Vagina (tissue), 2 donors: ENCODE measurements around the gene ABCG1. TPM values are rescaled to one million over a fixed set of nuclear protein-coding genes. Genes with fewer than 3 reads are reported as not detected.

Experiments
- DNase-seq, 2 donors: peaks; one replicate each; pipeline ENCODE4 v3.0.0-alpha.2; 2017; ENCODE audit errors: extremely low spot score in 2 of 2
- H3K27ac ChIP-seq: fragments of 200-600 bp; sonication (generic); one replicate; pipeline ENCODE4 v1.5.1; 2019
- H3K27me3 ChIP-seq: fragments of 200-600 bp; sonication (generic); one replicate; pipeline ENCODE4 v1.5.1; 2019
- H3K36me3 ChIP-seq, 2 donors: fragments of 200-600 bp; sonication (generic); one replicate each; pipeline ENCODE4 v1.5.1; 2017 to 2019
- H3K4me1 ChIP-seq: fragments of 200-600 bp; sonication (generic); one replicate; pipeline ENCODE4 v1.5.1; 2019
- H3K4me3 ChIP-seq, 2 donors: fragments of 200-600 bp; sonication (generic); 1 replicate in 1 of 2; 2 replicates in 1 of 2; pipeline ENCODE4 v1.5.1; 2016 to 2019
- H3K9me3 ChIP-seq: fragments of 200-600 bp; sonication (generic); one replicate; pipeline ENCODE4 v1.5.1; 2019
- CTCF ChIP-seq, 3 experiments: fragments of 450-650 bp in 2 of 3; fragments of 200-600 bp in 1 of 3; sonication (generic) in 1 of 3; IDR thresholded peaks; one replicate each; pipeline ENCODE4 v1.5.1; 2017 to 2019; ENCODE audit warnings: antibody characterized with exemption in 3 of 3, mild to moderate bottlenecking in 2 of 3, moderate library complexity in 2 of 3
- POLR2A ChIP-seq, 2 donors: fragments of 450-650 bp; IDR thresholded peaks; one replicate each; pipeline ENCODE4 v1.6.1; 2017; ENCODE audit warnings: antibody characterized with exemption in 2 of 2, mild to moderate bottlenecking in 2 of 2, moderate library complexity in 2 of 2
- POLR2AphosphoS5 ChIP-seq, 2 donors: sonication (generic); formaldehyde crosslinking; IDR thresholded peaks; one replicate each; pipeline ENCODE4 v1.9.0; 2017; ENCODE audit warnings: antibody characterized with exemption in 2 of 2, mild to moderate bottlenecking in 2 of 2, low read depth in 1 of 2; ENCODE audit not compliant: insufficient read depth in 1 of 2
- intact Hi-C: fragments of 100-400 bp; cut with DNase I; formaldehyde crosslinking; loops from one replicate; pipeline ENCODE4 v1.15.1; 2023
- total RNA-seq: library from RNA; depleted of rRNA; stranded (reverse); fragments of >200 nt; gene quantifications from one replicate; pipeline ENCODE4 v1.2.3, GENCODE V29; 2016

The ABCG1 gene
- total RNA-seq, 1 donor from 2014 or later = 18.7 TPM

GRCh38 chr21:42319376-42319775, 100.4 kb downstream of the ABCG1 start:
- H3K27me3 ChIP-seq = no peaks in the 10 kb centered on the region
- TF ChIP-seq CTCF (IDR thresholded peaks at IDR 0.05) (no peak), POLR2AphosphoS5 (IDR thresholded peaks at IDR 0.05; ENCODE audit: insufficient read depth in 1 of 2, low read depth in 1 of 2) (no peak), POLR2A (IDR thresholded peaks at IDR 0.05) (no peak)
- DNase-seq = no peak
- no peak overlapping the region for H3K27ac ChIP-seq
- intact Hi-C loops = no loop called here
- H3K4me3 ChIP-seq = no peak overlapping the region
- no peaks in the 10 kb centered on the region for H3K36me3 ChIP-seq
- H3K9me3 ChIP-seq = no peaks in the 10 kb centered on the region
- H3K4me1 ChIP-seq = no peaks in the 10 kb centered on the region

GRCh38 chr21:42319851-42320572, 101.1 kb downstream of the ABCG1 start:
- Histone ChIP-seq H3K9me3 (no peaks in the 10 kb centered on the region), H3K4me1 (no peaks in the 10 kb centered on the region), H3K27ac (no peak overlapping the region), H3K36me3 (no peaks in the 10 kb centered on the region), H3K4me3 (no peak overlapping the region), H3K27me3 (no peaks in the 10 kb centered on the region)
- no peak for DNase-seq
- TF ChIP-seq POLR2A (IDR thresholded peaks at IDR 0.05) (no peak), POLR2AphosphoS5 (IDR thresholded peaks at IDR 0.05; ENCODE audit: insufficient read depth in 1 of 2, low read depth in 1 of 2) (no peak), CTCF (IDR thresholded peaks at IDR 0.05) (no peak)
- intact Hi-C loops = no loop called here

- Histone ChIP-seq H3K27ac (no peak overlapping the region), H3K4me3 (no peak overlapping the region), H3K27me3 (no peaks in the 10 kb centered on the region), H3K4me1 (no peaks in the 10 kb centered on the region), H3K9me3 (no peaks in the 10 kb centered on the region), H3K36me3 (no peaks in the 10 kb centered on the region)
- TF ChIP-seq CTCF (IDR thresholded peaks at IDR 0.05) = no peak
- TF ChIP-seq POLR2AphosphoS5 (IDR thresholded peaks at IDR 0.05; ENCODE audit: insufficient read depth in 1 of 2, low read depth in 1 of 2) = no peak
- TF ChIP-seq POLR2A (IDR thresholded peaks at IDR 0.05) = no peak
- intact Hi-C loops = no loop called here
- no peak for DNase-seq
Measured at GRCh38 chr21:42320791-42321190, 101.9 kb downstream of the ABCG1 start.

- H3K9me3 ChIP-seq = no peaks in the 10 kb centered on the region
- intact Hi-C loops = no loop called here
- no peaks in the 10 kb centered on the region for H3K36me3 ChIP-seq
- TF ChIP-seq CTCF (IDR thresholded peaks at IDR 0.05) (no peak), POLR2A (IDR thresholded peaks at IDR 0.05) (no peak), POLR2AphosphoS5 (IDR thresholded peaks at IDR 0.05; ENCODE audit: insufficient read depth in 1 of 2, low read depth in 1 of 2) (no peak)
- H3K4me1 ChIP-seq = no peaks in the 10 kb centered on the region
- H3K4me3 ChIP-seq = no peak overlapping the region
- H3K27me3 ChIP-seq = no peaks in the 10 kb centered on the region
- no peak overlapping the region for H3K27ac ChIP-seq
- no peak for DNase-seq
Measured at GRCh38 chr21:42321231-42321630, 102.3 kb downstream of the ABCG1 start.

- intact Hi-C loops = no loop called here
Measured at GRCh38 chr21:42321845-42322244, 102.9 kb downstream of the ABCG1 start.

More at GRCh38 chr21:42321845-42322244, 102.9 kb downstream of the ABCG1 start:
- no peak overlapping the region for H3K27ac ChIP-seq
- TF ChIP-seq CTCF (IDR thresholded peaks at IDR 0.05) (no peak), POLR2AphosphoS5 (IDR thresholded peaks at IDR 0.05; ENCODE audit: insufficient read depth in 1 of 2, low read depth in 1 of 2) (no peak), POLR2A (IDR thresholded peaks at IDR 0.05) (no peak)
- H3K27me3 ChIP-seq = no peaks in the 10 kb centered on the region
- no peaks in the 10 kb centered on the region for H3K4me1 ChIP-seq
- no peaks in the 10 kb centered on the region for H3K36me3 ChIP-seq
- no peak for DNase-seq
- no peak overlapping the region for H3K4me3 ChIP-seq
- H3K9me3 ChIP-seq = no peaks in the 10 kb centered on the region
